GM19397 (cell line): ENCODE results near the gene ABR.

Experiments used
- ATAC-seq: cut with Tn5 transposase; IDR thresholded peaks from one replicate; pipeline ENCODE4 v1.9.1; 2021; ENCODE audit warnings: mild to moderate bottlenecking, moderate library complexity; ENCODE audit not compliant: unreplicated experiment

Gene ABR

GRCh38 chr17:969811-970355, 209.9 kb downstream of the ABR start:
- no peak for ATAC-seq

GRCh38 chr17:968812-969730, 210.7 kb downstream of the ABR start:
- ATAC-seq, result no peak

DNA sequence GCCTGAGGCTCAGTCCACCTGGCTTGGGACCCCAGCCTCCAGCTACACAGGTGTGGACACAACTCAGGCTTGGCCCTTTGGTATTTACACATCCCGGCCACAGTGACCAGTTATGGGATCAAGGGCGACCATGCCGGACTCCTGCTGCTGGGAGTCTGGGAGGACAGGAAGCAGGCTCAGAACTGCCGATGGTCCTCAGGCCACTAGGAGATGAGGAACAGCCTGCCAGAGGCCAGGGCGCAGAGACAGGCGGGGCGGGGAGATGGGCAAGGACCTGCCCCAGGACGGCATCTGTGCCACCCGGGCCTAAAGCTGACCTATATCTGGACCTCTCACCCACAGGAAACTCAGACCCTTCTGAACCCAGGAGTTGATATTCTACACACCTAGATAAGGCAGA, 212.7 kb downstream of the ABR start:
- no peak for ATAC-seq

DNA sequence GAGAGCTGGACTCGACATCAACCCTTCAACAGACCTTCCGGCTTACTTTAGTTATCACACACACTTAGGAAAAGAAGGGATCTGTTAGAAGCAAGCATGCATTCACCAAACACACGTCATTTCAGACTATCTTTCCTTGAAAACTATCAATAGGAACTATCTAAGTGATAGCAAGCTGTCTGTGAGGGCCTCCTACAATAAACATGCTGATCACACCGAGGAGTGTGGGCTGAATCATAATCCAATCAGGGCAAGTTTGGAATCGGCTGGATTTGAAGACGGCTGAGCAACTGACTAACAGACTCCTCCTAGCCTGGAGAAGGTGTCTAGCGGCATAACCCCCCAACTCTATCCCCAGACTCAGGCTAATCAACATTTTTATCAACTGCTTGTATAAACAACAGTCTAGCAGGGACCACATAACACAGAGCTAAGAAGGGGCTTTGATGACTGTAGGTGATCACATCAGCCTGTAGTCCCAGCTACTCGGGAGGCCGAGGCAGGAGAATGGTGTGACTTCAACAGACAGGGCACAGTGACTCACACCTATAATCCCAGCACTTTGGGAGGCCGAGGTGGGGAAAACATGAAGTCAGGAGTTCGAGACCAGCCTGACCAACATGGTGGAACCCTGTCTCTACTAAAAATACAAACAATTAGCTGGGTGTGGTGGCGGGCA, 214.3 kb downstream of the ABR start:
- no peak for ATAC-seq

GRCh38 chr17:964876-965275, 214.9 kb downstream of the ABR start:
- ATAC-seq, result no peak

DNA sequence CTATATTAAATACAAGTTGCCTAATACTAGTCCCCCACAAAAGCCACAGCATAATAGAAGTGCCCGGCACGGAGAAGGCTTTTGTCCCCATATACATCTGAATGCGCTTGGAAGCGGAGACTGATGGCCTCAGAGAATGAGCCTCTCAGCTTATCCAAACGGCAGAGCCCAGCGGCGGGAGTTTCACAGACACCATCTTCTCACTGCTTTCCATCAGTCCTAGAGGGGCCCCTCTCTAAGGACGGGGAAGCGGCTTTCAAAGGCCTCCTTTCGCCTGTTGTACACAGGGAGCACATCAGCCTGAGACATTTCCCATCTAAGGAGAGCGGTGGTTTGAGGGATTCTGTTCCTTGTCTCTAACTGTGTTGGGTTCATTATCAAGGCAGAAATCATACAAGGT, 217.1 kb downstream of the ABR start:
- no peak for ATAC-seq

DNA sequence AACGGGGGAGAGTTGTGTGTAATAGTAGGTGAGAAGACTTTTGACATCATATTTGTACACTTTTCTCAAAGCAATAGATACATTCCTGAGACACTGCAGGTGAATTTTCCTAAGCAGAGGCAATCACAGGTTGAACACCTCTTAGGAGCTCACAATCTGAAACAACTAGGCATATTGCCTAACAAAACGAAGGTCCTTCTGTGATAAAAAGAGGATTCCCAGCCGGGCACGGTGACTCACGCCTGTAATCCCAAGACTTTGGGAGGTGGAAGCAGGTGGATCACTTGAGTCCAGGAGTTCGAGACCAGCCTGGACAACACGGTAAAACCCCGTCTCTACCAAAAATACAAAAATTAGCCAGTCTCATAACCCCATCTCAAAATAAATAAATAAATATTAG, 217.6 kb downstream of the ABR start:
- no peak for ATAC-seq

- ATAC-seq, result no peak
These were observed 220.9 kb downstream of the ABR start for GRCh38 chr17:958712-959451.

DNA sequence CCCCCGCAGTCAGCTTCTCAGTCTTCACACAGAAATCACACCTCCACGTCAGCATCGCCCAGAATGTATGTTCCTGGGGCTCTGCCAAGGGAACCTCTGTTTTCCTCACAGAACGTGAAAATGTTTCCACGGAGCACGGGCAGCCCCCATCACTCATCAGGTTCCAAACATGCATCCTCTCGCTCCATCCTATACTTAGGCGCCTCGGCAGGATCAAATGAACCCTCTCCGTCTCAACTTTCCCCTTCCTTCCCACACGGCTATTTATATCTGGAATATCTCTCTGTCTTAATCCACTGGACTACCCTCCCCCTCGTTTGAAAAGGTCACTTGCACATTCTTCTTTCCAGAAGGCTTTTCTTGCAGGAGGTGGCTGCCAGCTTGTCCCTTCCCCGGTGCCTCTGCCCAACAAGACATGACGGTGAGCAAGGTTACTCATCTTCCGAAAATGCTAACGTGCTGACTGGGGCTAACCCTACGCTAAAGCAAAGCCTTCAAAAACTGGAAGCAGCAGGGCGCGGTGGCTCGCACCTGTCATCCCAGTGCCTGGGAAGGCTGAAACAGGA, 221.8 kb downstream of the ABR start:
- ATAC-seq, result no peak

- ATAC-seq, result no peak
These were observed 222.9 kb downstream of the ABR start for GRCh38 chr17:956905-957304.

GRCh38 chr17:954431-955164, 225.2 kb downstream of the ABR start:
- no peak for ATAC-seq

GRCh38 chr17:953767-954166, 226.0 kb downstream of the ABR start:
- ATAC-seq, result no peak
